Stimulated activated CD4-positive, alpha-beta T cell treated with anti-CD3 and anti-CD28 coated beads, TNF-alpha, amount 100 ng/mL, for 1 hour (primary cell): ENCODE measurements around the gene OLFM1.

Source experiments
- DNase-seq, 3 donors: peaks; one replicate each; pipeline ENCODE4 v3.0.0-alpha.2; 2020; ENCODE audit warnings: low read depth in 3 of 3, low spot score in 1 of 3

OLFM1 gene

GRCh38 chr9:135087489-135087792 is at the start of gene OLFM1:
Gene OLFM1 (plus strand): TSS chr9:135087668. CDS start chr9:135087990, 322 bp downstream.
- DNase-seq, result no peak

- no peak for DNase-seq
Measured at GRCh38 chr9:135038331-135038730, 49.1 kb upstream of the OLFM1 start.

GRCh38 chr9:135038826-135039225 is 48.6 kb upstream of the OLFM1 start:
- no peak for DNase-seq

- no peak for DNase-seq
Measured at GRCh38 chr9:135039266-135039870, 48.1 kb upstream of the OLFM1 start.

- DNase-seq, result no peak
Measured at GRCh38 chr9:135039916-135040645, 47.4 kb upstream of the OLFM1 start.

GRCh38 chr9:135040892-135041291 is 46.6 kb upstream of the OLFM1 start:
- no peak for DNase-seq

GRCh38 chr9:135043345-135043744 is 44.1 kb upstream of the OLFM1 start:
- no peak for DNase-seq

- DNase-seq, result no peak
Measured at GRCh38 chr9:135045264-135045927, 42.1 kb upstream of the OLFM1 start.

- no peak for DNase-seq
Measured at GRCh38 chr9:135045928-135046738, 41.3 kb upstream of the OLFM1 start.

GRCh38 chr9:135046739-135047350 is 40.6 kb upstream of the OLFM1 start:
- DNase-seq, result no peak

- DNase-seq, result no peak
Measured at GRCh38 chr9:135047521-135047920, 39.9 kb upstream of the OLFM1 start.

- no peak for DNase-seq
Measured at GRCh38 chr9:135048046-135048757, 39.3 kb upstream of the OLFM1 start.

GRCh38 chr9:135048758-135049444 is 38.6 kb upstream of the OLFM1 start:
- no peak for DNase-seq

- DNase-seq, result no peak
Measured at GRCh38 chr9:135049460-135049859, 38.0 kb upstream of the OLFM1 start.

- DNase-seq, result no peak
Measured at GRCh38 chr9:135050072-135050990, 37.1 kb upstream of the OLFM1 start.

GRCh38 chr9:135051316-135052038 is 36.0 kb upstream of the OLFM1 start:
- DNase-seq, result no peak

GRCh38 chr9:135053133-135053532 is 34.3 kb upstream of the OLFM1 start:
- DNase-seq, result no peak

- DNase-seq, result no peak
Measured at GRCh38 chr9:135055181-135055580, 32.3 kb upstream of the OLFM1 start.
